Stimulated activated CD8-positive, alpha-beta memory T cell treated with anti-CD3 and anti-CD28 coated beads, Interleukin-15, amount 100 ng/mL, for 4 hours (primary cell): ENCODE results near the gene PRKG1.
"Not testable (repeated sequence)": the region's sequence is repeated elsewhere in the genome, so short reads cannot be mapped to it uniquely, and the experiment has no call there.

Experiments used
- DNase-seq, 2 donors: peaks; one replicate each; pipeline ENCODE4 v3.0.0-alpha.2; 2020; ENCODE audit warnings: low read depth in 2 of 2

The PRKG1 gene

GRCh38 chr10:51117053-51117660 lies 42.9 kb downstream of the PRKG1 start:
- DNase-seq = no peak

DNA sequence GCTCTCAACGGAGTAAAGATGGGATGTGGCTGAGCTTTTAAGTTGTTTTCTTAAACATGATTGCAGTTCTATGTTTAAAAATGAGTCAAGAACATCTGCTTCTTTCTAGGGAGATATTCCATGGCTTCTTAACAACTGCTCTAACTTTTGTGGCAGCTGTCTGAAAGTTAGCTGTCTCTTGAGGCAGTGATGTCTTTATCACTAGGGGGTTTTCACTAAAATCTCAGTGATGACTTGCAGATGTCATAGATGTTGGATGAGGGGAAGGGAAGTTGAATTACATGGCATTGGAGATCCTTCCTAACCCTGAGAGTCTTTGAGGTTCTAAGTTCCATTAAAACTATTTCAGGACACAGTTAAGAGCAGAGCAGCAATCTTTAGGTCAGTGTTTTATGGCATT lies 43.5 kb downstream of the PRKG1 start:
- no peak for DNase-seq

- DNase-seq = no peak
Measured at GRCh38 chr10:51119441-51119840, 45.2 kb downstream of the PRKG1 start.

- no peak for DNase-seq
Measured at GRCh38 chr10:51121861-51122260, 47.6 kb downstream of the PRKG1 start.

DNA sequence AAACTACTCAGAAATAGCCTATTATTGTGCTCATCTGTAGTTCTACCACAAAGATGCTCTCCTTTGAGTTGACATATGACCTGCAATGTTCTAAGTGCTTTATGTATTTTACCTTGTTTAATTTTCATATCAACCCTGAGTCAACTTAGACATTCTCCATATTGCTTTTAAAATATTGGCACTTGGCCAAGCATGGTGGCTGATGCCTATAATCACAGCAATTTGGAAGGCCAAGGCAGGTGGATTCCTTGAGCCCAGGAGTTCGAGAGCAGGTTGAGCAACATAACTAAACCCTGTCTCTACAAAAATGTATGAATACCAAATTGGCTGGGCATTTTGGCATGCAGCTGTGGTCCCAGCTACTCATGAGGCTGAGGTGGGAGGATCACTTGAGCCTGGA lies 50.6 kb downstream of the PRKG1 start:
- no peak for DNase-seq

GRCh38 chr10:51125518-51125917 lies 51.2 kb downstream of the PRKG1 start:
- DNase-seq = no peak

DNA sequence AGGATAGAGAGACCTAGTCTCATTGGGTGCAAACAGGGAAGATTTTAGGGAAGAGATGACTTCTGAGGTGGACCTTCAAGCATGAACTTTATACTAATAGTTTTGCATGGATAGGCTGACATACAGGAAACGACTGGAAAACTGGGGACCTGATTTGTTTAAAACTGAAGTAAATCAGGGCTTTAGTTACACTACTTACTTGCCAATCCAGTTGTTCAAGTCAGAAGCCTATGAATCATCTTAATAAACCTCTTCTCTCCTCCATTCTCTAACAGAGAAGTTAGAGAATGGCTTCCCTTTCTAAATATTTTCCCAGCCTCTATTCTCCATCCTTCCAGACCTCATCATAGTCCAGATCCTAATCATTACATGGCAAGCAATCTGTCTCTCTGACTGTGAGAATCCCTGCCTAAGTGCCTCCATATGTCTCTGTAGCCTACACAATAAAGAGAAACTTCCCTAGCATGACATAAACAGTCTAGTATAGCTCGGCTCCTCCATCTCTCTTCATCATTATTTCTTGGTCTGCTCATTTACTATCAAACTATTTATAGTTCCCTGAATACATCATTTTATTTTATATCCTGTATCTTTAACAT lies 55.8 kb downstream of the PRKG1 start:
- no peak for DNase-seq

GRCh38 chr10:51137756-51138529 lies 63.7 kb downstream of the PRKG1 start:
- no peak for DNase-seq

- no peak for DNase-seq
Measured at GRCh38 chr10:51139176-51139575, 64.9 kb downstream of the PRKG1 start.

DNA sequence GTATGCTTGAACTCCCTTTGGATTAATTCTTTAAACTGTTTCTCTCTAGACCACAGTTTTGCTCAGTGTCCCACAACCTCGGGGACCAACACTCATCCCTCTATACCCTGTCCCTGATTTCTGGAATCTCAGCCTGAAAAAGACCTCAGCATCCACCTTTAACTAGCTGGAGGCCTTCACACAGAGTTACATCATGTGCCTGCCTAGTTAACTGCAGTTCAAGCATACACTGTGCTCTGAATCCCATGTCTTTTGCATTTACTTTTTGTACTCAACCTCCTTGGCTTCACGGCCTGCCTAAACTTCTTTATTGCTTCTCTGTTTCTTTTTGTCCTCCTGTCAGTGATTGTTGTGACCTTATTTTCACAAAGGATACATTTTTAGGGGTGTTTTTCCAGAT lies 66.7 kb downstream of the PRKG1 start:
- no peak for DNase-seq

DNA sequence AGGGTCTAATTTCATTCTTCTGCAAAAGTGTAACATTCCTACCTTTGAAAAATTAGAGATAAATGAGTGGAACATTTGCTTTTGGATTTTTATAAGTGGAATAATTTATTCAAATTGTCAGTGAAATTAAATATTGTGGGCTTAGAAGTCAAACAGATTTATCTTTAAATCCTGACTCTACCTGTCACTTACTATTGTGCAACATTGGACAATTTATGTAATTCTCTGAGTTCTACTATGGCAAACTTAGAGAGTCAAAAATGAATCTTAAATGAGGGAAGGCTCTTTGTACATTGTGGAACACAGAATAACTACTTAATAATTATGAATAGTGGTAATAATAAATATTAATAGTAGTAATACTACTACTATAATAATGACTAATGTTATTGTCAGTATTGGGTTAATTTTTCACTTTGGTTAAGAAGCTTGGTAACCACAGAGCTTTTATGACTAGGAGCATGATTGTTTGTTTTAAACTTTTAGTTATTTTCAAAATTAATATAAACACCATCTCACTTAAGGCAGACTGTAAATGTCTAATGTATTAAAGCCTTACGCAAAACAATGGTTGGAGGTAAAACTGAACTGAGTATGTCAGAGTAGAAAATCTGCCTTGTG lies 70.0 kb downstream of the PRKG1 start:
- DNase-seq = no peak

DNA sequence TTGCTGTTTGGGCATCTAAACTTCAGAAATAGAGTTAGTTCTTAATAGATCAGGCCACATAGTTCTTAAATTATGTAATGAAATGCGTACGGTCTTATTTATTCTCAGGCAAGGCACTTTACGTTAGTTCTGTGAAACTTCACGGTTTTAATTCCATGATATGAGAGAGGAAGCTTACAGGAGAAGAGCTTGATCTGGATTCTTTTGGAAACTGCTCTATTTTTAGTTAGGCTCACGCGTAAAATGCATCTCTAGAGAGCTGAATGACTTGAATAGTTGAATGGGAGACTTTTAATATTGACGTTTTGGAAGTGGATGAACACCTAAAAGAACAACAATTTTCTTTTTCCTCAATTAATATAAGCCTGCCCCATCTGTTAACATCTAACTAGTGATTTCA lies 71.1 kb downstream of the PRKG1 start:
- DNase-seq = no peak

- no peak for DNase-seq
Measured at GRCh38 chr10:51147644-51148399, 73.5 kb downstream of the PRKG1 start.

- DNase-seq = no peak
Measured at GRCh38 chr10:51156926-51157325, 82.6 kb downstream of the PRKG1 start.

GRCh38 chr10:51158832-51159231 lies 84.5 kb downstream of the PRKG1 start:
- no peak for DNase-seq

DNA sequence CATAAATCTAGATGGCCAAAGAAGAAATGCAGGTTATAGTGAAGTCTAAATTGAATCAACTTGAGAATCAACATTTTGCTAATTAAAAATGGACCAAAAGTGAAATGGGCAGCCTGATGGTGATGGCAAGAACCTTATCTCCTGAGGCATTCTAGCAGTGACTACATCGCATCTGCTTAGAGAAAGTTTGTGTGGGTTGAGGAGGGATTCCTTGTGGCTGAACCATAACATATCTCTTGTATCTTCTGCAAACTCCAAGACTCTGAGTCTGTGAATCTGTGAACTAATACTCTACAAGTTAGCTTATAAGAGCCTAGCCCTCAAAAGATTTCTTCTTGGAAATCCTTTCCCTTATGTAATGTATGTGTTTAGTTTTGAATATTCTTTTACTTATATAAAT lies 85.6 kb downstream of the PRKG1 start:
- DNase-seq = no peak

DNA sequence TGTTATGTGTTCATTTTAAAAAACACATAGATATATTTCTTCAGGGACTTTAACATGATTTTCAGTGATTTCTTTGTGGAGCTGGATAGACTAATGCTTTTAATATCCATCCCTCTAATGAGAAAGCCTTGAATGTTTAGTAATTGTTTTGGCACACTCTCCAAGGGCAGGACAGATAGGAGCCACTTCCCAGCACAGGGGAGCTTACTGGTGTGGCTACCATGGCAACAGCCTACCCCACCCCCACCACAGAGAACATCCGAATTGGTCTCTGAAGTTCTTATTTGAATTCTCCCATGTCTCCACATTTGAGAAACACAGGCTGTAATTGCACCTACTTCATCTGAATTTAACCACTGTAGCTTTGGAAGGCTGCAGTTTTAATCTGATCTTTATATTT lies 87.7 kb downstream of the PRKG1 start:
- no peak for DNase-seq

GRCh38 chr10:51163380-51164049 lies 89.2 kb downstream of the PRKG1 start:
- DNase-seq = not testable (repeated sequence)

DNA sequence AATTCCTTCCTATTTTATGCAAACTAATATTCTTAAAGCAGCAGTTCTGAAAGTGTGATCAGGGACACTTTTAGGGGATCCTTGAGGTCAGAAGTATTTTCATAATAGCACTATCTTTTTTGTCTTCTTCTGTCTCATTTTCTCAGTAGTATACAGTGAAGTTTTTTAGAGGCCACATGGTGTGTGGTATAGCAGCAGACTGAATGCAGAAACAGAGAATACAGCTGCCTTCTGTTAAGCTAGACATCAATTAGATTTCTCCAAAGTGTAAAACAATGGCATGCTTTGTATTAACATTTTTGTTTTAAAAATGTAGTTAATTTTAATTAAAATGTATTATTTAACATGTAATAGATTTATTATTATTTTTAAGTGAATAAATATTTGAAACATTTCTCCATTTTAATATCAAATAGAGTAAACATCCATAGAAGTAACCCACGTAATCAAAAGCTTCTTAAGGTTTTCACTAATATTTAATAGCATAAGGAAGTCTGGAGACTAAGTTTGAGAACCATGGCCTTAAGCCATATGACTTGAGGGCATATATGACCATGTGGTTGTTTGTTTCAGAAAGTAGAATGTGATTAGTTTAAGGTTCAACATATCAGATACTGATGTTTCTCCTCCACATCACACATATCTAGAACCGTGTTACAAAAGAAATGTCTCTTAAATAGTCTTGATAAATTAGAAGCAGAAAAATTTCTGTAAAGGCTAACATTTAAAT lies 94.0 kb downstream of the PRKG1 start:
- DNase-seq = no peak

- DNase-seq = no peak
Measured at GRCh38 chr10:51169111-51169510, 94.8 kb downstream of the PRKG1 start.
